ENCODE data around the gene ENOX1.

Gene ENOX1

DNA sequence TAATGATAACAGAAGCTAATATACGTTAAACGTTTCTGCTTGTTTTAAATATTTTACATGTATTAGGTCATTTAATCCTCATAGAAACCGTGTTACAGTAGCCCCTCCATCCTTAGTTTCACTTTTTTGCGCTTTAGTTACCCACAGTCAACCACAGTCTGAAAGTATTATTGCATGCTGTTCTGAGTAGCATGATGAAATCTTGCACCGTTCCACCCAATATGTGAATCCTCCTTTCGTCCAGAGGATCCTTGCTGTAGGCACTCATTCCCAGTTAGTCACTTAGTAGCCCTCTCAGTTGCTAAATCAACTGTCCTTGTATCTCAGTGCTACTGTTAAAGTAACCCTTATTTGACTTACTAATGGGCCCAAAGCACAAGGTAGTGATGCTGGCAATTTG lies 257.8 kb downstream of the ENOX1 start:
- no peak for DNase-seq

DNA sequence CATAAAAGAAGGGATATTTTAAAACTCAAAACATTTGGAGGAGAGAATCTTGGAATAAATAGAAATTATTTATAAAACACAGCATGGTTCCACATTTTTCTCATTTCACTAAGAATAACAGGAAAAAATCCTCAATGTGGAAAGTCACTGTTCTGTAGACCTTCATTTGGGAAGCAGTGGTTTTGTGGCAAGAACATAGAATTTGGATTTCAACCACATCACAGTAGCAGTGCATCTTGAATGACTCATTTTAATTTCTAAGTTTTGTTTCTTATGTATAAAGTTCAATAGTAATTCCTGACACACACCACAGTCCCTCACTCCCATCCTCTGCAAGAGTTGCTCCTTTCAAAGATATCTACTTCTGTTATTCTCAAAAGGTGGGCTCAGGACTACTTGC lies 264.0 kb downstream of the ENOX1 start:
- no peak for DNase-seq

DNA sequence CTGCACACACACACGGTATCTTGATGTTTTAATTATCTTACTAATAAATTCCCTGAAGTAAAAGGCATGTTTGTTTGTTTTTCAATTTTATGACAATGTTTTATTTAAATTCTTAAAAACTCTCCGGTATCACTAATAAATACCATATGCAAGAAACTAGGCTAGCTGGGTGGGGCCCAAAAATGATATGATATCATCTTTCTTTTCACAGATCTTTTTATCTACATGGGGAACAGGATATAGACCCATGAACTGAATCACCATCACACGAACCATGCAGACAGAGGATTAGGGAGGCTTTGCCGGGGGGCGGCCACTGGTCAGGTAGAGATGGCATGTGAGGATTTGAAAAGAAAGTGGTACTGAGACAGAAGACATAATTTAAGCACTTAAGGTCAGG lies 266.4 kb downstream of the ENOX1 start:
- no peak for DNase-seq

DNA sequence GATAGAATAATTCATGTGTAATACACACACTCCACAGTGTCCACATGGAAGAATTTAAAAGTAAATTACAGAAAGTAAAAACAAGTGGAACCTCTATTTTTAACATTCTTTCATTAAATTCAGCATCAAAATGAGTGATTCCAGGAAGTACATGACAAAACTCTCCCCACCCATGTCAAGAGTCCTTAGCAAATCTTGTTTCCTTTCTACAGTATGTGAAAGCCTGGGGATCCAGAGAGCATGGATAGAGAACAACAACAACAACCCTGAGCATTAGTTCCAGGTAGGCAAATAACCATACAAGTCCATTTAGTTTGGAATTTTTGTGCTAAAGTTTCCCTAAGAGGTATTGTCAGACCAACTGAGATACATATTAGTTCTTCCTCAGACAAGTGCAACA lies 267.9 kb downstream of the ENOX1 start:
- no peak for DNase-seq

DNA sequence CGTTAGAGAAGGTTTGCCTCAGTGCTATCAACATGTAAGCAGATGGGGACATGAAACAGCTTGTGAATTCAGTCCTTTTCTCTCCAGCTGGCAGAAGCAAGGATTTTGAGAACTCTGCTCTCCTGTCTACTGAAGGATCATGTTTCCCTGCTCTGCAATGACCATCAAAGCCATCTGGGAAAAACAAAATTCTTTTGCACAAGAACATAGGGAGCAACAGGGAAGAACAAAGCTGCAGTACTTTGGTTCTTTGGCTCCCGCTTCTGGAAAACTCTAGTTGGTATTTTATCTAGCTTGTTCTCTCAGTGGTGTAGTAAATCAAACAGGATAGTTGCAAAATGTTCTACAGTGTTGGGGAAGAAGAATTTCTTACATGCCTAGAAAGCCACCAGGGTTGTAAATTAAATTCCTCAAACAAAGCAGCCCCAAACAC lies 270.4 kb downstream of the ENOX1 start:
- no peak for DNase-seq

DNA sequence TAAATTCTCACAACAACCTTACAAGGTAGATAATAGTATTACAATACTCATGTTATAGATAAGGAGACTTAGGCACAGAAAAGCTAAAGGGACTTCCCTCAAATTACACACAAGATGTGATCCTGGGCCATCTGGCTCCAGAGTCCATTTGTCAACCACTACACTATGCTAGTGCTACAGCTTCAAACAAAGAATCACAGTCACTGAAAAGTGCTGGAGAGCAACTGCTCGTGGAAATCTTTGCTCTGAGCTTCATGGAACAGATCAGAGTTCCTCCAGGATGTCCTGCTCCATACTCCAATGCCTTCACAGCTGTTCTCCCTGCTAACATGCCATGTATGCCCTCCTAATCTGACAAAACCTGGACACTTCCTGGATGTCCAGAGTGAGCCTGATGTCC lies 271.2 kb downstream of the ENOX1 start:
- DNase-seq = no peak

DNA sequence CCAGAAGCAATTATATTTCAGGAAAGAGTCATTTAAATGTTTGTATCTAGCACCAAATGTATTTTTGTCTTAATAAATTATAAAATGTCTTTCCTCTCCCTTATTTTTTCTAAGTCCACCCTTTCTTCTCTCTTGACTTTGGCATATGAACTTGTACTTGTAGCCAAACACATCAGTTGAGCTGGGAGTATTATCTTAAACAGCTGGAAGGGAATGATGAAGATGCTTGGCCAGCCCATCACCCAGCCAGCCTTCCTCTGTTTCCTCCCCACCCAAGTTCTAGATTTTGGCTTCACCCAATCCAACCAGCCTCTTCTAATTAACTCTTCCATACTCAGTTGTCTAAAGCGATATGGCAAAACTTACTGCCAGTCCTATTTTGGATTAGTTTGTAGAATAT lies 272.5 kb downstream of the ENOX1 start:
- no peak for DNase-seq

DNA sequence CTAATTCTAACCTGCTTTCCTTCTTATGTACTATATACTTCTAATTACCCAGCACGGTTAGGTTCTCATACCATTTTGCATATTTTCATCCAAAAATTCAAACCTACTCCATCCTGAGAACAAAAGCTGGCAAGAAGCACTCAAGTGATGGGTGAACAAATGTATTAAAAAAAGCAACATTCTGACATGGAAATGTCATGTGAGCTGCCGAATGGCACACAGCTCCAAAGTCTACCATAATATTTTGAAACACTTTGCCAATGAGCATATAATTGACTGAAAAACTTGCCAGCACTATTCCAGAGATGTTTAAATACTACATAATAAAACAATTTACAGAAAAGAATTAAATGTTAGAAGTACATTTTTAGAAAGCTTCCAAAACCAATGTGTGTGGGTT lies 274.6 kb downstream of the ENOX1 start:
- DNase-seq = no peak

DNA sequence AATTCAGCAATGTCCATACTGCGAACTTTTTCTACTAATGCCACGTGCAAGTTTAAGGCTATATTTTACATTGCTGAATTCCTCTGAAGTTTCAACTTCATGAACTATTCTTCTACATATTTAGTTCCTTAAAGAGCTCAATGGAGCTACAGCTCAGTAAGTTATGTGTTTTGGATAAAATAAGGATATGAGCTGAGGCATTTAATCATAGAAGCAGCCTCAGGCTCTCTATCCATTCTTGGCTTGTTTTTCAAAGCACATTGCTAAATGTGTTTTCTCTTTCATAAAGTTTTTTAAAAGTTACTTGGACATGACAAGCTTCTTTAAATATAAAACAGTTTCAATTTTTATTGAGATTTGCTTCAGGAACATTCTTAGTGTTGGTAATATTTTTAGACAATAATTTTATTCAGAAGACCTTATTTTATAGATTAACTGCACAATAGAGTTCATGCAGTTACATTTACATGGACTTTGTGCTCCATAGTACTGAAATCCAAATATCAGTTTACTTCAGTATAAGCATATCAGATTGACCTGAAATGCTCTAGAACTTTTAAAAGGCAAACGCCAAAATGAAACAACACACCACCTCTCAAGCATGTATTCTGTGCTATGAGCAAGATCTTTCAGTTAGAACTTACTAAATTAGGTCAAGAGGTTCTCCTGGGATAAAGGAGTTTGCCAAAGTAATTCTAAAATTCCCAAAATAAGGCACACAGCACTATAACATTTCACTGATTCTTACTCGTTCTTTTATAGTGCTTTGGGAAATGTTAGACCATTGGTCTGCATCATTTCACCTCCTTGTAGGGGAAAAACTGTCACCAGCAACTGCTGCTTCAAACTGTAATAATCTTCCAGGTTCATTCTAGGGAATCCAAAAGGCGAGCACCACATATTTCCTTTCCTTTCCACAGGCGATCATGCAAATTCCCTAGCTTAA lies 275.5 kb downstream of the ENOX1 start:
- no peak for DNase-seq

DNA sequence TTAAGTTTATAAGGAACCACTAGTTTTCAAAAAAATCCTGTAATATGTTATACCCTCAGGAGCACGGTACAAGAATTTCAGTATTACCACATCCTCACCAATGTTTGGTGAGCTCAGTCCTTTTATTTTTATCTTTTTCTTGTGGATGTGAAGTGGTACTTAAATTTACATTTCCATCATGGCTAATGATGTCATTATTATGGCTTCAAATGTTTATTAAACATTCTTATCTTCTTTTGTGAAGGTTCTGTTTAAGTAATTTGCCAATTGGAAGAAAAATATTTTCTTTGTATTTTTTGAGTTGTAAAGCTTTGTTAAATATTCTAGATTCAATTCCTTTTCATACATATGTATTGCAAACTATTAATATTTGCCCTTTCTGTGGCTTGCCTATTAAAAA lies 291.0 kb downstream of the ENOX1 start:
- DNase-seq = no peak

DNA sequence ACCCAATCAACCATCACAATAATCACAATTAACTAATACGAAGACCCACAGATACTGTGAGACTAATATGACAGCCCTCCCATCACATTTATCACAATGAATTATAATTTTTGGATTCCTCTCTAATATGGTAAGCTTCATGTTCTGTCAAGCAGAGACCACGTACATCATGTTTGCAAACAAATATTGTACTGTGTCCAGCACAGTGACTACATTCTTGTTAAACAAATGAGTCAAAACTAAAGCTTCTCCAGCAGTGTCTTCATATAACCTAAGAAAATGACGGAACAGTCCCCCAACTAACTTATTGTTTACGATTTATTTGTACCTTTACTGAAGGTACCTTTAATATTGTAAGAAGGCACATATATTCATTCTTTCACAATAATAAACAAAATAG lies 292.6 kb downstream of the ENOX1 start:
- DNase-seq = no peak

DNA sequence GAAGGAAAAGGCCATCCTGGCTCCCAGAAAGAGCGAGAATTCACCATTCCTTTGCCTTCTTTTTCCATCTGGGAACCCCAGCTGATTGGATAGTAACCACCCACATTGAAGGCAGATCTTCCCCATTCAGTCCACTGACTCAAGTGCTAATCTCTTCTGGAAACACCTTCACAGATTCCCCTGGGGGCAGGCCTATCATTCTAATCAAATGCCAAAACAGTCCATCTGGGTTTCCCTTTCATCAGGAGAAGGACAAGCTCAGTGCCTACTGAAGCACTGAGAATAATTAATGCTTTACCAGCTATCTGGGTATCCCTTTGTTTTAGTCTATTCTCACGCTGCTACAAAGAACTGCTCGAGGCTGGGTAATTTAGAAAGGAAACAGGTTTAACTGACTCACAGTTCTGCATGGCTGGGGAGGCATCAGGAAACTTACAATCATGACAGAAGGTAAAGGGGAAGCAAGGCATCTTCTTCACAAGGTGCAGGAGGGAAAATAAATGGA lies 293.2 kb downstream of the ENOX1 start:
- no peak for DNase-seq

DNA sequence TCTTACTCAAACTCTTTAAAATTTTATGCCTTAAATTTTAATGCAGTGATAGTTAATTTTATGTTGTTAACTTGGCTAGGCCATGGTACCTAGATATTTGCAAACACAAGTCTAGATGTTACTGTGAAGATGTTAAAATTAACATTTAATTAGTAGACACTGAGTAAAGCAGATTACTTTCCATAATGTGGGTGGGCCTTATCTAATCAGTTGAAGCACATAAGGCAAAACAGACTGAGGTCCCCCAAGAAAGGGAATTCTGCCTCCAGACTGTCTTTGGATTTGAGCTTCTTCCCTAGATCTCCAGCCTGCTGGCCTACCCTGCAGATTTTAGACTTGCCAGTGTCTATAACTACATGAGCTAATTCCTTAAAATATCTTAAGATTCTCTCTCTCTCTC lies 294.0 kb downstream of the ENOX1 start:
- DNase-seq = no peak

DNA sequence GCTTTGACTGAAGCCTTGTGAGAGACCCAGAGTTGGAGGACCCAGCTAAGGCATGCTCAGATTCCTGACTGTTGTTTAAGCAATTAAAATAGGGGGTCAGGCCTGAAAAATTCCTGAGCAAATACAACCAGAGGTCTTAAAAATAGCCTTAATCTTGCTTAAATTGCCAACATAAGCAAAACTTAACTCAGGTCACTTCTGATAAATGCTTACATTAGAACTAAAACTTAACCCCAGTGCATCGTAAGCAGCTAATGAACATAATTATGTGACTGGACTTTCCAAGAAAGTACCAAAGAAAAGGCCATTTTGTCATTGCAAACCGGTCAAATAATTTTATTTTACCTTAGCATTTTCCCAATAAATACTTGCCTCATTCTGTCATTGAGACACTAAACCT lies 294.5 kb downstream of the ENOX1 start:
- DNase-seq = no peak

DNA sequence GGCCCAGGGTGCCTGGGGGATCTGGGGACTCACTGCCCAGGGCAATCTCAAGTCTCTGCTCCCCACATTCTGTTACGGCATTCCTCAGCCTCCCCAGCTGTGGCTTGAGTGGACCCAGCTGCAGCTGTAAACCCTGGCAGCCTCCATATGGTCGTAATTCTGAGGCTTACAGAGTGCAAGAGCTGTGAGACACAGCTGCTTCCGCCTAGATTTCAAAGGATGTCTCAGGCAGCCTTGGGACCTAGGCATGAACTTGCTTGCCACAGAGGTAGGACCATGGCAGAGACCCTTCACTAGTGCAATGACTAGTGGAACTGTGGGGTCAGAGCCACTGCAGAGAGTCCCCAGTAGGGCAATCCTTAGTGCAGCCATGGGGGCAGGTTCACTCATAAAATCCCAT lies 297.5 kb downstream of the ENOX1 start:
- no peak for DNase-seq

DNA sequence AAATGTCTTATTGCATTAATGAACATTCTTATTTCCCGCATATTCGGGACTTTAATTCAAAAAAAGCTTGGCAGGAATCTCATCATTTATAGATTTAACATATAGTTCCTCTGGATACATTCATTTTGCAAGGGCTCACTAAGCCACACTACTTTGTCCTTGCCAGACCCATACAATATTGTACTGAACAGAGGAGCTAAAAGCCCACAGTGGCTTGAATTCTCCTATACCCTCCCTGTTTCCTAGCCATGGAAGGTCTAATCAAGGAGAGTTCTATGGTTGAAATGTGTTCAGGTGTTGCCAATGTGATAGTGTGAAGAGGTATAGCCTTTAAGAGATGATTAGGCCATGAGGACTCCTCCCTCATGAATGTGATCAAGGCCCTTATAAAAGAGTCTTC lies 298.9 kb downstream of the ENOX1 start:
- no peak for DNase-seq

DNA sequence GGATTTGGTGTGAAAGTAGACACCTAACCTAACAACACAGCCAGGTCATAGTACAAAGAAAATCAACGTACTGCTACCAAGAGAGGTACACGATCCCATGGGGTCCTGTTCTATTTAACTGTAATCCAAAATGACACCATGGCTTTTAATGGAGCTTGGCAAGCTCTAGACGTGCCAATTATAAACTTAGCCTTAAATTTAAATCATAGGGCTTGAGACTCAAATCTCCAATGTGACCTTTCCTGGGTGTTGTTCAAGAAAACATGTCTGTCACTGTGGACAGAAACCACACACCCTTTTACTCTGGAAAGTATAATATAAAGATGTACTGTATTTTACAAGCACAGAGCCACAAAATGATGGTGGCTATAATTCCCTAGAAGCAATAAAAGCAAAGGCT lies 299.3 kb downstream of the ENOX1 start:
- DNase-seq = no peak

DNA sequence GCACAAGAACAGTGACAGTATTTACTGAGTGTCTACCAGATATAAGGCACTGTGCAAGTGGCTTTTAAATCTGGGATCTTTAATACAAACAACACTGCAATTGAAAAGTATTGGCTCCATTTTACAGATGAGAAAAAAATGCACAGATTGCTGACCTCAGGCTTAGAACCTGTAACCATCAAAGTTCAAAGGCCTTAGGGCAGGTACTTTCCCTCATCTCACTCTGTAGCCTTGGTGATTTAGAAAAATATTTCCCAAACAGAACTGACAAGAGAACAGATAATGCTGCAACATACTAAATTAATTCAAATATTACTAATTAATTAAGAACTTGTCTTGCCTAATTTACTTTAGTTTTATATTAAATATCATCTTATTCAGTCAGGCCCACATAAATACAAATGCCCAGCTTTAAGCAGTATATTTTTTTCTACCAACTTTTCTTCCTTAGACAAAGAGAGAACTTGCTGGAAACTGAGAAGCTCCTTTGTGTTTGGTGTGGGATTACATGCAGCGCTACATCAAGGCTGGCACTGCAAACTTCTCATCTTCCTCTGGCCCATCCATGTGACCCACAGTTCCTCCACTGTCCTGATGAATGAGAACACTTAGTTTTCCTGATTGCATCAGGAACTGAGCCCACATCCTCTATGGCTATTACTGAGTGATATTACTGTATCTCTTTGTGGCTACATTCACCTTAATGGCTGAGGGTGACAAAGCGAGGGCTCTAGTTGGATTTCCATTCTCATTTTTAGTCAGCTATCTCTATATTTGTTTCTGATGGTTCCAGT lies 302.1 kb downstream of the ENOX1 start:
- no peak for DNase-seq

DNA sequence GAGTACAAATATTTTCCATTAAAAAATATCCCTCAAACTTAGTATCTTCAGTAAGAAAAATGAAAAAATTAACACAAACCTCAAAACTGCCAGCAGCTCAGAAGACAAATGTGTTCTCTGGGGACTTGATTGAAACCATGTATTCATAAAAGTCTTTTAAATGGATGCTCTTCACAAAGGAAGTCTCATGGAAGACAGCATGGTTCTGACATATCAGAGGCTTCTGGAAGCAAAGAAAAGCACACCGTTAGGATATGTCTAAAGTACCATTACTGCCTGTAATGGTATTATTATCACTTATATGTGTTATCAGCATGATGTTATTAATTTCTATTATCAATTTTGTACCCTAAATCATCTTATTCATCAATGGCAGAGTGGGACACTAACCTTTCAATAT lies 302.8 kb downstream of the ENOX1 start:
- DNase-seq = no peak

DNA sequence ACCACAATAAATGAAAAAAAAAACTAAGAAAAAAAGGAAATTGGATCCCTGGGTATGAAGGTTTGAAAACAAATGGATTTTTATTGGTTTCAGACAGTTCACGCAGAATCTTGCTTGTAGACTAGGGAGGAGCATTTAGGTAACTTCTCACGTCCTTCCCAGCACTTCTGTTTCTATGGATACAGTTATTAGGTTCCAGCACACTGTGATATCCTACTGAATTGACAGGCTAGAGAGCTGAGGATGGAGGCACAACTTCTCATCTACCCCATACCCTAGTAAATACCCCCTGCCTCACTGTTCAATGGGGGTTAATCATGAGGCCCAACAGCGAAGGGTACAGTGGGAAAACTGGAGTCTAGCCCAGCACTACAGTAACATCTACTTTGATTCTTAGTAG lies 304.1 kb downstream of the ENOX1 start:
- DNase-seq = no peak

DNA sequence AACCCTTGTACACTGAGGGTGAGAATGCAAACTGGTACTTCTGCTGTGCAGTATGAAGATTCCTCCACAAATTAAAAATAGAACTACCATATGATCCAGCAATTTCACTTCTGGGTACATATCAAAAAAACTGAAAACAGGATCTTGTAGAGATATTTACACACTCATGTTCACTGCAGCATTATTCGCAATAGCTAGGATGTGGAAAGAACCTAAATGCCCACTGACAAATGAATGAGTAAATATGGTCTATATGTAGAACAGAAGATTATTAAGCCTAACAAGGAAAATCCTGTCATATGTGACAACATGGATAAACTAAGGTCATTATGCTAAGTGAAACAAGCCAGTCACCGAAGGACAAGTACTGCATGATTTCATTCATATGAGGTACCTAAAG lies 304.7 kb downstream of the ENOX1 start:
- DNase-seq = no peak

DNA sequence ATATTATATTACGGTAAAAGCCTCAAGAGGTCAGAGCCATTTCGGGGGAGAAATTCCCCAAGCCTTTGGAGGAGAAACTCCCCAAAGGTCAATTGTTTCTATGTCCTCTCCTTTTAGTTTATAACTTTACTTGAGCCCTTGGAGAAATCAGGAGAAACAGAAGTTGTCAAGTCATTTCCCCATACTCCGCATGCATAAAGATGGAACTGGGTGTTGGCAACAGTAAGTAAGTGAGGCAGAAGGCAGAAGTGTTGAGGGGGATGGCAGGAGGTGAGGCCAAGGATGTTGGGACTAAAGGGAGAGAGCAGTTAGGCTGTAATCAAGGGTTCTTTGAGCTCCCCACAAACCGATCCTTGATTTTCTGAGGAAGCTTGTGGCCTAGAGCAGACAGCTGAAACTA lies 307.9 kb downstream of the ENOX1 start:
- no peak for DNase-seq

DNA sequence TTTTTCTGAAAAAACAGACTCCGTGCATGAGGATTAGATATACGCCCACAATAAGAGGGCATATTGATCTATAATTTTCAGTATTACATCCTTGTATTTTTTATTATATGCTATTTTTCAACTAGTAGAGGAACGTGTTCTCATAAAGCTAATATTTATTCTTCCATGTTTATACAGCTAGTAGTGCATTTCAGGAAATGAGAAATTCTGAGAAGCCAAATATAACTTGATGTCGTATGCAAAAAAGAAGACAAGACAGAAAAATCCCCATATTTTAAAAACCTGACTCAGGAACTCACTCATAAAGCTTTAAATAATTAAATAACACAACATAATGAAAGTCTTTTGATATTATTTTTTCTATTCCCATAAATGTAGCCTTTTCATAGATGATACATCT lies 308.6 kb downstream of the ENOX1 start:
- no peak for DNase-seq

DNA sequence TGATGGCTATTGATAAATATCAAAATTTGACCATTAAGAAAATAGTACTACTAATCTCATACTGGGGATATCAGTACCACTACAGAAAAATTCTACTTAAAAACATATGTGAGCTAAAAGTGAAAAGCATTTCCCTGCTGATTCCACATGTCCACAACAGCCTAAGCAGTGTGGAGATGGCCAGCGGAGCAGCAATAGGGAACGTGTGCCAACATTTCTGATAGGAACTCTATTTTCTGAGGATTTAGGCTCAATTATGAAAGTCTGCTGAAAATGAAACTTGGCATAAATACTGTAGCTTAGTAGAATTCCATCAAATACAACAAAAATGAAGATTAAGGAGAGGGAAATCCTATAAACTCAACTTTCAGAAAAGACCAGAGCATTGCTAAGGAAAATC lies 311.6 kb downstream of the ENOX1 start:
- no peak for DNase-seq
